Central memory CD8-positive, alpha-beta T cell (primary cell): Measurements from ENCODE around the gene ADH1A.
"Not testable (repeated sequence)": the region's sequence is repeated elsewhere in the genome, so short reads cannot be mapped to it uniquely, and the experiment has no call there.

Source experiments
- ATAC-seq: fragments of 150-1000 bp; cut with Tn5 transposase; replicated peaks from 2 replicates; pipeline ENCODE4 v1.10.0; 2022; ENCODE audit warnings: mild to moderate bottlenecking, moderate FRiP score, moderate number of reproducible peaks; ENCODE audit not compliant: poor library complexity, severe bottlenecking; ENCODE audit errors: extremely low read depth
- DNase-seq, 2 donors: peaks; one replicate each; pipeline ENCODE4 v3.0.0; 2021; ENCODE audit warnings: low spot score in 2 of 2
- H3K27ac Mint-ChIP-seq: one replicate; pipeline ENCODE4 v1.8.0; 2022; ENCODE audit warnings: low read depth, mild to moderate bottlenecking, moderate library complexity, mixed read lengths
- H3K27me3 Mint-ChIP-seq: one replicate; pipeline ENCODE4 v1.8.0; 2022; ENCODE audit warnings: mixed read lengths
- H3K36me3 Mint-ChIP-seq: one replicate; pipeline ENCODE4 v1.8.0; 2022; ENCODE audit warnings: mild to moderate bottlenecking, moderate library complexity, mixed read lengths; ENCODE audit not compliant: insufficient read depth
- H3K4me1 Mint-ChIP-seq: one replicate; pipeline ENCODE4 v1.8.0; 2022; ENCODE audit warnings: mixed read lengths
- H3K4me3 Mint-ChIP-seq: one replicate; pipeline ENCODE4 v1.8.0; 2022; ENCODE audit warnings: mild to moderate bottlenecking, moderate library complexity, mixed read lengths
- H3K9me3 Mint-ChIP-seq: one replicate; pipeline ENCODE4 v1.8.0; 2022; ENCODE audit warnings: mixed read lengths

The ADH1A gene

GRCh38 chr4:99290848-99291786 is at the start of gene ADH1A:
ADH1A (minus strand) TSS chr4:99290985; CDS start chr4:99290914, 71 bp downstream.
- Mint-ChIP-seq H3K4me3 (no peak within 1 kb of the TSS), H3K9me3 (peaks cover 16% of the 10 kb centered on the region), H3K36me3 (peaks cover 2% of the 10 kb centered on the region), H3K27me3 (peaks cover 23% of the 10 kb centered on the region), H3K4me1 (no peaks in the 10 kb centered on the region), H3K27ac (no peak within 1 kb of the TSS)
- DNase-seq (no peak), ATAC-seq (no peak)

DNA sequence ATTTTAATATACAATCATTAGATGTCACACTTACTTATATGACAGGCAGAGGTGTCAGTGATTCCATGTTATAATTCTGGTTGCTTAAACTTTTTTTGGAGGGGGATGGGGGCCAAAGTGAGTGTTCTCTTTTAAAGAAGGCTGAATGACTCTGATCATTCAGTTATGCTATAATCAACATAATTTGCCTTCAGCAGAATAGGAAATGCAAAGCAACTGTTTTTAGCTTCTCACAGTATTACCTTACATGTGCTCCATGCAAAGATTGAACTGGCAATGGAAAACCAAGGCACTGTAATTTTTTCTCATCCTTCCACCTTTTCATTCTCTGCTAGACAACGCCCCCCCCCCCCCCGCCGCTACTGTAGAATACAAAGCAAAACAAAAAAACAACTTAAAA is 48.4 kb upstream of the ADH1A start:
- H3K9me3 Mint-ChIP-seq, result no peaks in the 10 kb centered on the region
- no peak overlapping the region for H3K4me3 Mint-ChIP-seq
- DNase-seq (no peak), ATAC-seq (no peak)
- no peaks in the 10 kb centered on the region for H3K36me3 Mint-ChIP-seq
- H3K27ac Mint-ChIP-seq, result no peak overlapping the region
- peaks cover 21% of the 10 kb centered on the region for H3K27me3 Mint-ChIP-seq
- H3K4me1 Mint-ChIP-seq, result no peaks in the 10 kb centered on the region

DNA sequence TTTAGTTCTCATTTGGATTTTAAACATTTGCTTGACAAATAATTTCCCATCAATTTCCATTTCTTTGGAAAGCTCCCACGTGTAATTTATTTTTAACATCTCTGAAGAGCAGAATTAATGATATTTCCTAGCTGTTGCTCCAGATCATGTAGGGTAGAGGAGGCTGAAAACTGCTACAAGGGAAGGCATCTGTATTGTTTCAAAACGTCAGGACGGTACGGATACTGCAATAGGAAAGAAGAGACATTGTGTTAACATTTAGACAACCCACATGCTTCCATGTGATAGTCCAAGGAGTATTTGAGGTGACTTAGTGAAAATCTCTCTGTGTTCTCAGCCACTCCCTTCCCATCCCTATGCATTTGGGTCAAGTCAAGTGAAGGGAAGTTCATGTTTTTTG is 45.8 kb upstream of the ADH1A start:
- H3K9me3 Mint-ChIP-seq, result no peaks in the 10 kb centered on the region

GRCh38 chr4:99334880-99335279 is 44.1 kb upstream of the ADH1A start:
- Mint-ChIP-seq H3K4me1 (no peaks in the 10 kb centered on the region), H3K27ac (no peak overlapping the region), H3K4me3 (no peak overlapping the region), H3K9me3 (no peaks in the 10 kb centered on the region), H3K36me3 (no peaks in the 10 kb centered on the region), H3K27me3 (peaks cover 13% of the 10 kb centered on the region)
- DNase-seq (no peak), ATAC-seq (no peak)

More for the DNA sequence above, 45.8 kb upstream of the ADH1A start:
- H3K27ac Mint-ChIP-seq, result no peak overlapping the region
- no peaks in the 10 kb centered on the region for H3K36me3 Mint-ChIP-seq
- H3K27me3 Mint-ChIP-seq, result peaks cover 21% of the 10 kb centered on the region
- ATAC-seq (no peak), DNase-seq (no peak)
- H3K4me3 Mint-ChIP-seq, result no peak overlapping the region
- no peaks in the 10 kb centered on the region for H3K4me1 Mint-ChIP-seq

DNA sequence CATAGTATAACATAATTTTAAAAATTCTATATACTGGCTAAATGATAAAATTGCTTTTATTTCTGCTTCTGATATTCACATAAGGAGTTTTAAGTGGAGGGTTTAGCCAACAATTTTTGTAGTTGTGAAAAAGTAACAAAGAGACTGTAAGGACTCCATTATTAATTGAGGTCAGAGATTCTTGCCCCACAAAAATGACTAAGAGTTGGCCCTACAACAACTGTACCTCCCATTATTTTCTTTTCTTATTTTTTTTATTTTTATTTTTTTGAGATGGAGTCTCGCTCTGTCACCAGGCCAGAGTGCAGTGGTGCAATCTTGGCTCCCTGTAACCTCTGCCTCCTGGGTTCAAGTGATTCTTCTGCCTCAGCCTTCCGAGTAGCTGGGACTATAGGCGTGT is 39.9 kb upstream of the ADH1A start:
- H3K4me1 Mint-ChIP-seq, result no peaks in the 10 kb centered on the region
- no peaks in the 10 kb centered on the region for H3K27me3 Mint-ChIP-seq
- DNase-seq (no peak), ATAC-seq (no peak)
- H3K9me3 Mint-ChIP-seq, result no peaks in the 10 kb centered on the region
- H3K27ac Mint-ChIP-seq, result no peak overlapping the region
- H3K36me3 Mint-ChIP-seq, result no peaks in the 10 kb centered on the region
- no peak overlapping the region for H3K4me3 Mint-ChIP-seq

DNA sequence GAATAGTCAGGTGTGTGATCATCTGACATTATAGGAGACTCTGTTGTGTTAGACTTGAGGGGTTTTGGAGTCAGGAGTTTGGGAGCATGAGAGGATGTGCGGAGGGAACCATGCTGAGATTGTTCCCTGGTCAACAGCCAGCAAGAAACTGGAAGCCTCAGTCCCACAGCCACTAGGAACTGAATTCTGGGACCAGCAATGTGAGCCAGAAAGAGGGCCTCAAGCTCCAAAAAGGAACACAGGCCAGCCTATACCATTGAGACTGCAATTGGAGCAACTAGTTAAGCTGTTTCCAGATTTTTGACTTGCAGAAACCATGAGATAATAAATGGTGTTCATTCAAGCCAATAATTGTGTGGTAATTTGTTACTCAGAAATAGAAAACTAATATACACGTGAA is 39.1 kb upstream of the ADH1A start:
- H3K27me3 Mint-ChIP-seq, result no peaks in the 10 kb centered on the region

DNA sequence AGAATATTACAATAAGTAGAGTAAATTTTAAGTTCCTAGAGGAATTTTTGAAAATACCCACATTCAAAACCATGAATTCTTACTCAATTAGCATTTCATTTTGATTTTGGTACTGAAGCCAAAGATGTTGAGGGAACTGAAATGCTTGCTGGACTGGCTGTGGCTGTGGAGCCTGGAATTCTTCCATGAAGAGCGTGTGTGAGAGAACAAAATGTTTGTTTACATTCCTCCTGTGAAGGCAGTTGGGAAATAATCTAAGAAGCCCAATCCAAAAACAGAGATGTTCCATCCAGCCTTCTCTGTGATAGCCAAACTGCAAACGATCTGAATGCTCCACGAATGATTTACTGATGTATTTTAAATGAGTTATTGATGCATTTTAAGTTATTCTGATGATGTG is 34.2 kb upstream of the ADH1A start:
- H3K27ac Mint-ChIP-seq, result no peak overlapping the region
- H3K36me3 Mint-ChIP-seq, result no peaks in the 10 kb centered on the region
- DNase-seq, result no peak
- H3K4me1 Mint-ChIP-seq, result no peaks in the 10 kb centered on the region
- ATAC-seq, result no peak
- no peaks in the 10 kb centered on the region for H3K27me3 Mint-ChIP-seq
- H3K4me3 Mint-ChIP-seq, result no peak overlapping the region
- no peaks in the 10 kb centered on the region for H3K9me3 Mint-ChIP-seq

More for the DNA sequence above, 39.1 kb upstream of the ADH1A start:
- Mint-ChIP-seq H3K27ac (no peak overlapping the region), H3K36me3 (no peaks in the 10 kb centered on the region), H3K4me3 (no peak overlapping the region), H3K9me3 (no peaks in the 10 kb centered on the region), H3K4me1 (no peaks in the 10 kb centered on the region)
- ATAC-seq, result no peak
- DNase-seq, result no peak

DNA sequence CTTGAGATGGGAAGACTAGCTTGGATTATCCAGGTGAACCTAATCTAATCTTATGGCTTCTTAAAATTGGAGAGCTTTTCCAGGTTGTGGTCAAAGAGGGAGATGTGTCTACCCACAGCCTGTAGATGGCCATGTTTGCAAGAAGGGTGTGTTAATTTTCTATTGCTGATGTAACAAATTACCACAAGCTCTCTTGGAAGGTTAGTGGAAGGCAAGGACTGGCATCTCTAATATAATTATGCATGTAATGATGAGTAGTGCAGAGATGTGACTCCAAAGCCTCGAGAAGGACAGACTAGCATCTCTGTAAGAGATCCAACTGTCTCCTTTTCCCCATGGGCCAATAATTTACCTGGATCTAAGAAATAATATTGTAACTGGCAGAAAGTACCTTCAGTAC is 33.6 kb upstream of the ADH1A start:
- no peaks in the 10 kb centered on the region for H3K9me3 Mint-ChIP-seq
- DNase-seq (no peak), ATAC-seq (no peak)
- no peaks in the 10 kb centered on the region for H3K4me1 Mint-ChIP-seq
- H3K36me3 Mint-ChIP-seq, result no peaks in the 10 kb centered on the region
- H3K27me3 Mint-ChIP-seq, result no peaks in the 10 kb centered on the region
- no peak overlapping the region for H3K27ac Mint-ChIP-seq
- no peak overlapping the region for H3K4me3 Mint-ChIP-seq

DNA sequence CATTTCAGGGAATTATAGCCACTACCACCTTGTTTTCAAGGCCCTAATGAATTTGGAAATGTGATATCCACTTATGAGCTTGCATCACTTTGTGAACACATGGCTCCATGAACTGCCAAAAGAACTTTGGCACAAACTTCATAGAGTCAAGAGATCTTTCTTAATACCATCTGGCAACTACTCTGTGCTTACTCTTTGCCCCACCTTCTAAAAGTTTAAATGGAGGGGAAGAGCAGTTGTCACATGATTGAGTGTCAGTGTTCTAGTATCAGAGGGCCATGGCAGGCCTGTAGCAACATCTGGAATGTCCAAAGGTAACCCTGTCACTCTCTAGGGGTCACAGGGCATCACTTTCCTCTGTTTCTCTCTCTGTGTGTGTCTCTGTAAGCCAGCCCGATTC is 33.0 kb upstream of the ADH1A start:
- no peaks in the 10 kb centered on the region for H3K27me3 Mint-ChIP-seq
- no peak overlapping the region for H3K4me3 Mint-ChIP-seq
- ATAC-seq (no peak), DNase-seq (no peak)
- H3K27ac Mint-ChIP-seq, result no peak overlapping the region
- H3K4me1 Mint-ChIP-seq, result no peaks in the 10 kb centered on the region
- H3K36me3 Mint-ChIP-seq, result no peaks in the 10 kb centered on the region
- no peaks in the 10 kb centered on the region for H3K9me3 Mint-ChIP-seq

DNA sequence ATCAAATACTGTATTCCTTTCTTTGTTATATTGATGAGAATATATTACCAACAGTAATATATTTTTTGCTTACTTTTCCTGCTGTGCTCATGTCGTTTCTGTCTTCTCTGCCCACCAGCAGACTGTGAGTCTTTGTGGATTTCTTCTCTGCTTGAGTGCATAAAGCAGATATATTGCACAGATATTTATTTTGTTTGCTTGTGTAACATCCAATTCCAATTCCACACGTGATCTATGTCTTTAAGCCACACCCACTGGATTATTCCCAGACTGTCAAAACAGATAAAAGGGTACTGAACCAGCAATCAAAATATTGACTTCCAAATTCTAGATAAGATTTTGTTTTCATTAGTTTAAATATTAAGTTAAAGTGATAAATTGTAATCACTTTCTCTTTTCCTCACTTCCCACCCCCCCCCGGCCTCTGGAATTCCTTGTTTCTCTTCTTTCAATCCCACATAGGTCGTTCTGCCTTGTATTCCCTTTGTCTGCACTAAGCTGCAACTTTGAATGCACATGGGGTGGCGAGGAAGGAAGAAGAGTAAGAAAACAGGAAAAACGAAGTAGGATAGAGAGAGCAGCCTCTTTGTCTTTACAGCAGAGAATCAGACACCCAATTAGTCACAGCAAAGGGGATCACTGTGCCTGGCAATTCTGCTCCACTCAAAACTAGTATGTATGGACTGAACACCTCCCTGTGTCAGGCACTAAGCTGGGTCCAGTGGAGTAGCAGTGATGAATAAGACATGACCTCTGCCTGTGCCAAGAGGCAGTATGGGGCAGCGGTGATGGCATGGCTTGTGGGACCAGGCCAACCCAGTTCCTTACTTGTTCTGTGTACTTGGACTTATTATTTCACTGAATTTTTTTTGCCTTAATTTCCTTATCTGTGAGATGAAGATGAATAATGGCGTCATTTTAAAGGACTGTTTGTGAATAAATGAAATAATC is 30.7 kb upstream of the ADH1A start, which contains the start of gene ADH1B:
TSS of gene ADH1B (minus strand) at position 161 of the 951 bp plus-strand sequence. CDS start at position 91, 70 bp downstream.
- H3K4me1 Mint-ChIP-seq, result no peaks in the 10 kb centered on the region
- H3K9me3 Mint-ChIP-seq, result no peaks in the 10 kb centered on the region
- no peak within 1 kb of the TSS for H3K27ac Mint-ChIP-seq
- DNase-seq, result no peak
- ATAC-seq, result no peak
- no peaks in the 10 kb centered on the region for H3K27me3 Mint-ChIP-seq
- H3K36me3 Mint-ChIP-seq, result no peaks in the 10 kb centered on the region
- H3K4me3 Mint-ChIP-seq, result no peak within 1 kb of the TSS

DNA sequence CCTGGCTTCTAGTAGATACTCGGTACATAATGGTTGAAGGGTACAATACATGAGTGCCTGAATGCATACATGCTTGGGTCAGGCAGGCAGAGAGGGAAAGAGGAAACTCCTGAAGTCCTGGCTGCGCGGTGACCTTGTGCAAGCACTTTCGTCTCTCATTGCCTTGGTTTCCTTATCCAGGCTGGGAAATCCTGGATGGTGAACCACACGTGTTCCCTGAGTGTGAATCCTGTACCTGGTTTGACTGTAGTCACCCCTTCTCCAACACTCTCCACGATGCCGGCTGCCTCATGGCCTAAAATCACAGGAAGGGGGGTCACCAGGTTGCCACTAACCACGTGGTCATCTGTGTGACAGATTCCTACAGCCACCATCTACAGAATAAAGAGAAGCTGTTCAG is 27.0 kb upstream of the ADH1A start:
- not testable (repeated sequence) for H3K36me3 Mint-ChIP-seq, H3K4me1 Mint-ChIP-seq, H3K27me3 Mint-ChIP-seq, H3K27ac Mint-ChIP-seq, H3K4me3 Mint-ChIP-seq, H3K9me3 Mint-ChIP-seq, DNase-seq, ATAC-seq

- Mint-ChIP-seq H3K4me3 (no peak overlapping the region), H3K4me1 (no peaks in the 10 kb centered on the region), H3K27me3 (no peaks in the 10 kb centered on the region), H3K27ac (no peak overlapping the region), H3K9me3 (no peaks in the 10 kb centered on the region), H3K36me3 (no peaks in the 10 kb centered on the region)
- ATAC-seq (no peak), DNase-seq (no peak)
These were observed 26.6 kb upstream of the ADH1A start for GRCh38 chr4:99317354-99317753.
